DLD1 (cell line): Measurements from ENCODE around the gene KIAA1671.

ENCODE experiments used
- in situ Hi-C: cut with HindIII; loops from 2 replicates; pipeline ENCODE4 v1.10.0; 2017; ENCODE audit warnings: low sequenced_read_pairs

Gene KIAA1671

DNA sequence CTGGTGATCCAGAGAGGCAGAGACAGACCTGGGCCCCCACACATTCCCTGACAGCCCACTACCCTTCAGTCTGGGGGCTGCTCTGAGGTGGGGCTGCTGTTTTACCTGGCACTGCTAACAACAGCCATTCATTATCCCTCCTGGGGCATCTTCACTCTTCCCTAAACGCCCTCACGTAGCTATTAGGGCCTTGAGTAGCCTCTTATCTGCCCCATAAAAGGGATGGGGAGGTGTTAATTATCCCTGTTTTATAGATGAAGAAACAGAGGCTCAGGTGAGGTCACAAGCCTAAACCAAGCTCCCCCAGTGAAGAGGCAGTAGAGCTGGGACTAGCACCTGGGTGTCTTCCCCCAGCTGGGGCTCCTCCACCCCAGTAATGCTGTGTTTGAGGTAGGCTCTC lies 79.5 kb downstream of the KIAA1671 start:
- in situ Hi-C loops: no loop called here

DNA sequence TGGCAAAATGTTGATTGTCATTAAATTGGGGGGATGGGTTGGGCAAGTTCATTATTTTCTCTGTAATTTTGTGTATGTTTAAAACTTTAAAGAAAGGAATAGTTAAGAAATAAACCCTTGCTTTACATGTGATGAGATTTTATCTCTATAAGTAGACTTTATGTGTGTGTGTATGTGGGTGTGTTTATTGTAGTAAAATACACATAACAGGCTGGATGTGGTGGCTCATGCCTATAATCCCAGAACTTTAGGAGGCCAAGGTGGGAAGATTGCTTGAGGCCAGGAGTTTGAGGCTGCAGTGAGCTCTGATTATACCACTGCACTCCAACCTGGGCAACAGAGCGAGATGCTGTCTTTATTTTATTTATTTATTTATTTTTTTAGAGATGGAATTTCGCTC lies 83.2 kb downstream of the KIAA1671 start:
- in situ Hi-C loops: no loop called here

DNA sequence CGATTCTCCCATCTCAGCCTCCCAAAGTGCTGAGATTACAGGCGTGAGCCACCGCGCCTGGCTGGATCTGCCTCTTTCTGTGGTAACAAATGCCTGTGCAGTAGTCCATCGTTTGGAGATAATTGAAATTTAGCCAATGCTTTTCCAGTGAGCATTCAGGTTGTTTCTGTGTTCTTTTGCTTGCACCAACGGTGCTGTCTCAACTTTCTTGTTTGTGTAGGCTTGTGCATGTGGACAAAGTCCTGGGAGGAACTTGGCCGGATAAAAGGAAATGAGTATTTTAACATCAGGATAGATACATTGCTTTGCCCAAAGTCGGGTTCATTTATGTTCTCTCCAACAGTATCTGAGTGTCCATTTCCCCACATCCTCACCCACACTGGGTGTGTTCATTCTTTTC lies 85.7 kb downstream of the KIAA1671 start:
- in situ Hi-C loops: no loop called here

DNA sequence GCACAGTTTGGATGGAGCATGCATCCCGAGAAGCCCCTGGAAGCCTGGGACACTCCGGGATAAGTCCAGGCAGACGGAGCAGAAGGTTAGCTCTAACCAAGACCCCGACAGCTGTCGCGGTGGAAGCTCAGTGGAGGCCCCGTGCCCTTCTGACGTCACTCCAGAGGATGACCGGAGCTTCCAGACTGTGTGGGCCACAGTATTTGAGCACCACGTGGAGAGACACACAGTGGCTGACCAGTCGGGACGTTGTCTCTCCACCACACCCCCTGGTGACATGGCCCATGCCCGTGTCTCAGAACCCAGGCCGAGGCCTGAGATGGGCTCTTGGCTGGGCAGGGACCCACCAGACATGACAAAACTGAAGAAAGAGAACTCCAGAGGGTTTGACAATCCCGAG lies 86.3 kb downstream of the KIAA1671 start:
- in situ Hi-C loops: no loop called here

DNA sequence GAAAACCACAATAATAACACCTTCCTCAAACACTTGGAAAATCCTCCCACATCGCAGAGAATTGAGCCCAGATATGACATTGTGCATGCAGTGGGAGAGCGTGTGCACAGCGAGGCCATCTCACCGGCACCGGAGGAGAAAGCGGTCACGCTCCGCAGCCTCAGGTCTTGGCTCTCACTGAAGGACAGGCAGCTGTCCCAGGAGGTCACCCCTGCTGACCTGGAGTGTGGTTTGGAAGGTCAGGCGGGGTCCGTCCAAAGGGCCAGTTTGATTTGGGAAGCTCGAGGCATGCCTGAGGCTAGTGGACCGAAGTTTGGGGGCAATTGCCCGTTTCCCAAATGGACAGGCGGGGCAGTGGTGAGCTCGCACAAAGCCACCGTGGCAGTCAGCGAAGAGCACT lies 86.7 kb downstream of the KIAA1671 start:
- in situ Hi-C loops: no loop called here

DNA sequence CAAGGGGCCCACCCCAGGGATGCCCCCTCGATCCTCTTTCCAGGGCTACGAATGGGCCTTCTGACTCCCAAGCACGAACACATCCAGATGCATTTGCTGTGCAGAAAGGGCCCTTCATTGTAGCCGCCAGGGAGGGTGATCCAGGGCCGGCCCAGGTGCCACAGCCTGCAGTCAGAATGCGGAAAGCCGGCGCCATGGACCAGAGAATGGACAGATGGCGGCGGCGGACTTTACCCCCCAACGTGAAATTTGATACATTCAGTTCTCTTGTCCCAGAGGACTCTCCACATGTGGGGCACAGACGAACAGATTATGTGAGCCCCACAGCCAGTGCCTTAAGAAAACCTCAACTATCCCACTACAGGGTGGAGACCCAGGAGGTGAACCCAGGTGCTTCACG lies 87.2 kb downstream of the KIAA1671 start:
- in situ Hi-C loops: loop anchor here (5.0 kb wide), 1 partner anchor 92 kb away; the partner anchor contains the start of gene LHFPL7

DNA sequence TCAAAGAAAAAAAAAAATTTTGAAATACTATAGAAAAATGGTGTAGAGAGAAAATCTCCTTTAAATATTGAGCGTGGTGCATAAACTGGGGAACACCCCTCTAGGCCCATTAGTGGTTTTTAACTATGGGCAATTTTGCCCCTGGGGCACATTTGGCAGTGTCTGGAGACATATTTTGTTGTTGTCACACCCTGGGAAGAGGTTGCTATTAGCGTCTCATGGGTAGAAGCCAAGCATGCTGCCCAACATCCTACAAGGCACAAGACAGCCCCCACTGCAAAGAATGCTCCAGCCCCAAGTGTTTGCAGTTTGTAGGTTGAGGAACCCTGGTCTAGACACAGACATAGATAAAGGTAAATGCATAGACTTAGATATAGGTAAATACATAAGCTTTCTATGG lies 92.6 kb downstream of the KIAA1671 start:
- in situ Hi-C loops: no loop called here

DNA sequence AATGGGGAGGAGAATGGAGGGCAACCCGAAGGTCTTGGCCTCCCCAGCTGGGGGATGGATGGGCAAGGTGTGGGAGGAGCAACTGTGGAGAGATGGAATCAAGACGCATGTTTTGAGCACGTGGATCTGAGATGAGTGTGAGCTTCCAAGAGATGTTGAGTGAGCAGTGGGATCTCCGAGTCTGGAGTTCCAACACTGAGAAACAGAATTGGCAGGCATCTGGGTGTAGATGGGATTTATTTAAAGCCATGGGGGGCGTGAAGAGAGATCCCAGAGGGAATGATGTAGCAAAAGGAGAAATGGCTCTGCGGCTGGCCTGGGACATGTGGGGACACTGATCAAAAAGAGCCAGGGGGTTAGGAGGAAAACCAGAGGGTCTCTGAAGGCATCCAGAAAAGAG lies 95.6 kb downstream of the KIAA1671 start:
- in situ Hi-C loops: no loop called here

DNA sequence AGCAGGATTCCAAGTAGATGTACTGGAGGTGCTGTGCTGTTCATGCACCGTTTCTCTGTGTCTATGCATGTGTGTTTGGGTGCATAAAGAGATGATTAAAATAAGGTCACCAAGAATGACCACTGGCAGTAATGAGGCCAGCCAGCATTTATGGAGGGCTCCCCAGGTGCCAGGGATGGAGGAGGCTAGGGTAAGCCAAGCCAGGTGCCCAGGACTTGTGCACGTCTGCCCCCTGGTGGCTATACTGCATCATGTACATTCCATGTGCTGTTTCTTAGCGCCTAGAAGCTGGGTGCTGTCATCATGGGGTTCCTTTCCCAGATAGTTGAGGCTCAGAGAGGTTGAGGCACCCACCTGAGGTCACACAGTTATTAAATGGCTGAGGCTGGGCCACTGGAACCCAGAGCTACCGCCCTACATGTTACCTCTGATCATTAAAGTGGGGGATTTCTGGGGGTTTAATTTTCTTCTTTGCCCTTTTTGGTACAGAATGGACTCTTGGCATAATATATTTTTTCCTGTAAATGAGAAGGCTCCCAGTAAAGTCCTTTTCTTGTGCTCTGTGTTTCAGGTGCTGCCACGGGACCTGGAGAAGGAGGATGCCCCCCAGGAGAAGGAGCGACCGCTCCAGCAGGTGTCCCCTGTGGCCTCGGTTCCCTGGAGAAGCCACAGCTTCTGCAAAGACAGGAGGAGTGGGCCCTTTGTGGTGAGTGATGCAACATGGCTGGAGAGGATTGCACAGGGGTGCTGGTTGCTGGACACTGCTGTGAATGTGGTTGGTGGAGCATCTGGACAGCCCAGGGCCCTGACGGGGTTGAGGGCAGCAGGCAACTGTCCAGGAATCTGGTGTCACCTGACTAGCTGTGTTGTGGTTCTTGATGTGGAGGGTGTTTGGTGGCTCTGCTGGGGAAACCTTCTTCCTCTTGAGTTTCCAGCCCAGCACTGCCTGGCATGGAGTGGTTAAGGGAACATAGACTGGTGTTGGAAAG lies 96.4 kb downstream of the KIAA1671 start:
- in situ Hi-C loops: no loop called here

DNA sequence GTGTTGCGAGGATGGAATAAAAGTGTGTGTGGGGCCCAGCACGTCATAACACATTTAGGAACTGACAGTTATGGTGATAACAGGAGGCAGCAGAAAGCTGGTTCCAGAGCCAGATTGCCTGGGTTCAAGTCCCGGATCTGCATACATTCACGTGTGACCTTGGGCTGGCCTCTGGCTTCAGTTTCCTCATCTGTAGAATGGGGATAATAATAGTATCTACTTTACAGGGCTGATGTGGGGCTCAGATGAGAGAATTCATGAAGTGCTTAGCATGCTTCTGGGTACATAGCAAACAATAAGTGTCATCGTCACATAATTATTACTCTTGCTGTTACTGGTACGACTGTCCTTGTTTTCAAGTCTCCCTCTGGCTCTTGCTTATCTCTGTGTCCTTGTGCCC lies 97.3 kb downstream of the KIAA1671 start:
- in situ Hi-C loops: no loop called here

DNA sequence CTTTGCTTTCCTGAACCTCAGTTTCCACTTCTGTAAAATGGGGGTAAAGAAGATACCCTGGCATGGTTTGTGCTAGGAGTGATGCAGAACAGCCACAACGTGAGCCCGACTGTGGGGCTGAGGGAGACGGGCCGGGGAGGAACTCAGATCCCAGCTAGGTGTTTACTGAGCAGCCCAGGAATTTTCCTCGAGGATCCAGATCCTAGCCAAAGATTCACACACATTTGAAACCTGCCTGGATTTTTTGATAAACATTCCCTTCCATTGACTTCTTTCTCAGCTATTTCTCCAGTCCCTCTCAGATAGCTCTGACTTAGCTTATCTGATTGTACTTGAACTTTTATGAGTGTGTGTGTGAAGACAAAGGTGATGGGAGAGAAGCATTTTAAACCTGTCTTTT lies 98.0 kb downstream of the KIAA1671 start:
- in situ Hi-C loops: no loop called here

DNA sequence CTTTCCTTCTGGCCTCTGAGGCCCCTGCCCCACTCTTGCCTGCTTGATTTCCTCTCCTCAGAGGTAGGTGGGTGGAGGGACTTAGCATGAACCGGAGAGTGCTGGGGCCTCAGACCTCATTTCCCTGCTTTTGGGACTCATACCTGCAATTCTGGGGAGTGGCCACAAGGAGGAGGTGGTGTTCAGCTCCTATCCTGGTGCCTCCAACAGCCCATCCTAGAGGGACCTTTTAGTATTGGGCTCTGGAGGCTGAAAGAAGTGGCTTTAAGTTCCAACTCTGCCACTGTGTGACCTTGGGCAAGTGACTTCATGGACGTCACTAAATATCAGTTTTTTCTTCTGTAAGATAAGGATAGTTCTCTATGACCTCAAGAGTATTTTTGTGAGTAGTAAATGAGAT lies 98.6 kb downstream of the KIAA1671 start:
- in situ Hi-C loops: no loop called here

DNA sequence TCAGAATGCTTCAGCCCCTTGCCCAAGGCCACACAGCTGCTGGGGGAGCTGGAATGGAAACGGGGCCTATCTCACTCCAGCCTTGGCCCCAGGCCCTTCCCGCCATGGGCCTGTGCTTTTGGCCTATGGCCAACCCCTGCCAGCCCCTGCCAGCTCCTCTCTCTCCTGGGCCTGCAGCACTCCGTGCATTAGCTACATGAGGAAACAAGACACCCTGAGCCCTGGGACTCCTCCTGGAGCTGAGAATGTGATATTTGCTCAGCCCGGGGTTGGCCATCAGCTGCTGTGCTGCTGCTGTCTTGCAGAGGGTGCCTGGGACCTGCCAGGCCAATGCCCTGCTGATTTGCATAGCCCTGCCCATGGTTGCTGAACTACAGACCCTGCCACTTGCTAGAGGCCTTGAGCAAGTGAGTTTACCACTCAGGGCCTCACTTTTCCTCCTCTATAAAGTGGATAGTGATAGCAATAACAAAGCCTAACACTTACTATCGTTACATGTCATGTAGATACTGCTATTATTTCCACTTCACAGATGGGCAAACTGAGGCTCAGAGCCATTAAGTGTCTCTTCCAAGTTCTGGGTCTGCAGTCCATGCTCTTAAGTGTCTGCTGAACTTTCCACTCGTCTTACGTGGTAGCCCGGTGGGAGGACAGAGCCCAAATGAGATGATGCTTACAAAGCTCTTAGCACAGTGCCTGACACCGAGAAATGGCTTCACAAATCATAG lies 99.6 kb downstream of the KIAA1671 start:
- in situ Hi-C loops: no loop called here

DNA sequence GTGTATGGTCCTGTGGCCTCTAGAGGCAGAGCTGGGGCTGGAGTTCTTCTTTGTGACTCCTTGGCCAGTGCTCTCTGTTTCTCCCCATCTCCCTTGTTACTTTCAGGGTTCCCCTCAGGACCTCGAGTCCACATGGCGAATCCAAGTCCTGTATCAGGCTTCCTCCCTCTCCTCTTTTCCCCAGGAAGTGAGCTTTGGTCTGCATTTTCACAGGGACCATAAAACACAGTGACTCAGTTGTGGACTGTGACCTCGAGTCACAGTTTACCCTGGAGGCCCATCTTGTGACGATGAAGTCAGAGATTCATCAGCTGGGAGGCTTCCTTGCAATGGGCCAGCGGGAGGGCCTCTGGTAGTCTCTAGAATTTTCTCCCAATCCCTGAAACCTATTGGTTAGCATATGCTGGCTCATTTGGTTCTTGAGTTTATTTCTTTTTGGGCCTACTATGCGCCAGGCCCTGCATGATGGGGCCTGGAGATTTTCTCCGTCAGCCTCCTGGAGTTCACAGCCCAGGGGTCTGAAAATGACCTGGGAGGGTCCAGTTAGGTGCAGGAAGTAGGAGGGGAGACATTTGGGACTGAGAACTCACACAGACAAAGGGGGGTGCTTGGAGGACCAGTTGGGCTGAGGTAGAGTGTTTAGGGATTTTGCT lies 100.8 kb downstream of the KIAA1671 start:
- in situ Hi-C loops: no loop called here

DNA sequence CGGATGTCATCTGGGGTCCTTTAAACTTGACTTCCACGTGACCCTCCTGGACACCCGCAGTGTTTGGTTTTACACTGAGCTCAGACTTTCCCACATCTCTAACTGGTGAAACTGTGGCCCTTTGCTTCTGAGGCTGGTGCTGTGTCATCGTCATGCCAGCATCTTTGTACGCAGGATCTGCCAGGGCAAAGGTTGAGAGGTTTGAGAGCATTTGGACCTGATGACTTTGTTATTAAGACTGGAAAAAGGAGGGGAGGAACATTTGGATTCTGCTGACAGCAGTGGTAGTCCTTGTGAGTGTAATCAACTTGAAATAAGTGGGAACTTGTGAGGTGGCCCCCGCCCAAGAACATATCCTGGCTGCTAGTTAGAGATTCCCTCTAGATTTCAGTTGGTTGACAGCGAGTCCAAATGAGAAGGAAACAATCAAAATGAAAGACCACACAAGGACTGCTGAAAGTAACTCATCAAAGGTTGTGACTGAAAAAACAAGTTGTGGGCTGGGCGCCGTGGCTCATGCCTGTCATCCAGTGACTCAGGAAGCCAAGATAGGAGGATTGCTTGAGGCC lies 102.5 kb downstream of the KIAA1671 start:
- in situ Hi-C loops: no loop called here

DNA sequence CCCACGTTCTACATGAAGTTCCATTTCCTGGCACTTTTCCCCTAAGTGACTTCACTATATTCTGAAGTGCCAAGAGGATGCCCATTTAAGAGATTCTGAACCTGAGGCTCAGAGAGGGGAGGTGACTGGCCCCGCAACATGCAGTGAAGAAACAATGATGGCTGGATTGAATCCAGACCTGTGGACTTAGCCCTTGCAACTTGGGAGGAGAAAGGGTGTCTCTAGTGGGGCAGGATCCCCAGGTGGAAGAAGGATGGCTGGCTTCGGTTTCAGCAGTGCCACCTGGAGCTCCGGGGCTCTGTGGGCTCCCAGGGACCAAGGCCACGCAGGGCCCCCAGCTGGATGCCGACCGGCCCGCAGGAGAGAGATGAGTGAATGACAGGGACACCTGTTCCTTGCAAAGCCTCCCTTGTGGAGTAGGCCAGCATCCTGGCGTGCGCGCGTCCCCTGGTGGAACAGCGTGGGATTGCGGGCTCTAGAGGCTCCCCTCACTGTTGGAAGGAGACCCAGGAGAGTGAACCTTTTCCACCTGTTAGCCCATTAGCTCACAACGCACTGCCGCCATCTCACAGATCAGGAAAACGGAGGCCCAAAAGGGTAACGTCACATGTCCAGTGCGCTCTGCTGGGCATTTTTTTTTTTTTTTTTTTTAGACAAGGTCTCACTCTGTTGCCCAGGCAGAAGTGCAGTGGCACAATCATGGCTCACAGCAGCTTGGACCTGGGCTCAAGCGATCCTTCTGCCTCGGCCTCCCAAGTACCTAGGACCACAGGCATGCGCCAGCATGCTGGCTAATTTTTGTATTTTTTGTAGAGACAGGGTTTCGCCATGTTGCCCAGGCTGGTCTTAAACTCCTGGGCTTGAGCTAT lies 104.7 kb downstream of the KIAA1671 start:
- in situ Hi-C loops: no loop called here

DNA sequence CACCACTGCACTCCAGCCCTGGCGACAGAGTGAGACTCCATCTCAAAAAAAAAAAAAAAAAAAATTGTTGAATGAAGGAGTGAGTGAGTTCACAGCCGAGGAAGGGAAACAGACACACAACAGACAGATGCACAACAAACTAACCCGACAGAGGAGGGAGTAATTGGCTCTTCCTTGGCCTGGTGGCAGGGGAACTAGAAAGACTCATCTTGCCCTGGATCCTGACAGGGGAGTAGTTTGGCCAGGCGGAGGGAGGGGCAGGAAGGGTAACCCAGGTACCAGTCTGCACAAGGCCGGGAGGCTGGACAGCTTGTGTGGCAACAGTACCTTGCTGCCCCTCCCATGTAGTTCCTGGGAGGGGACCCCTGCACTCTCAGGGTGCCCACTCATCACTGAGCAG lies 106.9 kb downstream of the KIAA1671 start:
- in situ Hi-C loops: no loop called here

DNA sequence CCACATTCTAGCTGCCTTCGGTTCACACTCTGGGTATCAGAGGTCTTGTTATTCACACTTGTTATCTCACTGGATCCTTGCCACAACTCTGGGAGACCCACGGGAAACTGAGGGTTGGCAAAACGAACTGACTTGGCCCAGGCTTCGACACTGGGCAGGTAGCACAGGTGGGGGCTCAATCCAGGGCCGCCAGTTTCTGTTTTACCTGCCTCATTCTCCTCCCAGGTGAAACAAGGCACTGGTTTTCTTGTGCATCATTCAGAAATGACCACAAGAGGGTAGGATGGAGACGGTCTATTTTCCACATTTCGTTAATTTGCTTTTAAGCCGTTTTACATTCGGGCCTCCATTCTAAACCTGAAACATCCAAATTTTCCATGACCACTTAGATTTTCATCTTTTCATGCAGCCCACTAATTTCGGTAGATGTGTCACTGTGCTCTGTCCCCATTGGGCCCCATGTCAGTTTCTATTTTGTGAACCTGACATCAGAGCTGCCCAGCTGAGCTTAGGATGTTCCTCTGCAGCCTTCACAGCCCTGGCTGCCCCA lies 108.1 kb downstream of the KIAA1671 start:
- in situ Hi-C loops: no loop called here

DNA sequence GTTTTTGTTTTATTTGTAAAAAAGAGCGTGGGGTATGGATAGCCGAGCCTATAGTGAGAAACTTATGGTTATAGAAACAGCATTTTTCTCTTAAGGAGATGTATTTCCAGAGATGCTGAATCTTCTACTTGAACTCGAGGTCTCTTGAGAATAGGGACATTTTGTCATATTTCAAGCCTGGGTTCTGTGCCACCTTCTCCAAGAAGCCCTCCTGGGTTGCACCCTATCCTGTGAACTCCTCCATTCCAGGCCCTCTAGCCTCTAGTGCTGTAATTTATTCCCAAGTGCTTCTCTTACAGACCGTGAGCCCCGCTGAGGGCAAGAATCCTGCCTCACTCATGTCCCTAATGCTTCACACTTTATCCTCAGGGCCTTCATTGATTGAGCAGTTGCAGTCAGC lies 108.6 kb downstream of the KIAA1671 start:
- in situ Hi-C loops: no loop called here
